CMK (cell line): ENCODE results near the gene CCDC116.

Source experiments
- DNase-seq: peaks from one replicate; pipeline ENCODE4 v3.0.0-alpha.2; 2010; ENCODE audit warnings: low read depth

The CCDC116 gene

DNA sequence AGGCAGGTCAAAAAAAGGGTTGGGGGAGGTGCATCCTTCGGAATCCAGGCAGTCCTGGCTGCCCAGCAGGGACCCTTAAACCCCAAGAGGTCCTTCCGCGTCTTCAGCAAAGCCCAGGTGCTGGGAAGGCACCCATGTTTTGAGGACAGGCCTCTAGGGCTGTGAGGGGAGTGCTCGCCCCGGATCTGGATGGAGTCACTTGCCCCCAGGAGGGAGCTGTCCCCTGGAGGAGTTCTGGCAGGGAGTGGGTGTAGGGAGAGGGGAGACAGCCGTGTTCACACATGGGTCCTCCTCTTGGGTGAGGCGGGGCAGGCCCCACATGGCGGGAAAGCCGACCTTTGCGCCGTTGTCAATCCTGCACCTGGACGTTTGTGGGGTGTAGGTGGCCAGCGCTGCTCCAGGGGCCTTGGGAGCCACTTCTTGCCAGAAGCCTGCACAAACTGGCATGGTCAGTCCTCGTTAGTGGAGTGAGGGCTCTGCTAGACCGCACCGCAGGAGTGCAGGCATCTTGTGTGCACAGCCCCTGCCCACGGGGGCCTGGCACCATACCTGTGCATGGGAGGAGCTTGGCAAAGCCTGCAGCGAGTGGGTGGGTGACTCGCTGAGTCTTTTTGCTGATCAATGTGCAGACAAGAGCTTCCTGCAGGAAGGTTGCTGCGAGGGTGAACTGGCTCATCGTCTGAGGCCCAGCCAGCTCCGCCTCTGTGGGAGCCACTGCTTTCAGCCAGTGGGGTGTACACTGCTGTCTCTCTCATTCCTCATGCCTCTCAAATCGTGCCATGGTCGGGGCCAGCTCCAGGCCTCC, 49.2 kb downstream of the CCDC116 start:
- DNase-seq = no peak

DNA sequence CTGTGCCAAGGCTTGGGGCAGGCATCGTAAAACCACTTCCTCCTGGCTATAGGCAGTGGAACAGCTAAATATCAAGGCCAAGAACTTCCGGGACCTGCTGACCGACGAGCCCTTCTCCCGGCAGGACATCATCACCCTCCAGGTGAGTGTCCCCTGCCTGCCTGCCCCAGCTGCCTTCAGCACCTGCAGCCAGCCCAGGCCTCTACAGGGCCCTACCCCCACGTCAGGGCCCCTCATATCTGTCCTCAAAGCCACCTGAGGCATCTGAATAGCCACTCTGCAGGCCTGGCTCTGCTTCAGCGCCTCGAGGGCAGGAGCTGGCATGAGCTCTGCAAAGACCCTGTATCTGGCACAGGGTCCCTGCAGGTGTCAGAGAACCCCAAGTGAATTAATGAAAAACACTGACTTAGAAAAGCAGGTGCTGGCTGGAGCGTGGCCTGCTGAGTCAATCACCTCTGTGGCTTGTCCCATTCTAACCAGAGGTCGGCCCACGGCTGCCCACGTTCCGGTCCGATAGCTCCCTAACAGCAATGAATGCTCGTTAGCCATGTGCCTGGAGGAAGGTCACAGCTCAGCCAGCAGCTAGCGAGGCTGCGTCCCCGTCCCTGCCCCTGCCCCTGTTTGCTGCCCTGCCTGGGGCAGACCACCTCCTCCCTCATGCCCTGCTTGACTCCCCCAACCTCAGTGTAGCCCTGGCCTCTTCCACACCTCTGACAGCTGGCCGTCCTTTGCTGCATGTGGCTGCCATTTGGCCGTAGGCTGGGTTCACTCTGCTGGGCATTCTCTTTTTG, 50.0 kb downstream of the CCDC116 start:
- DNase-seq = no peak

DNA sequence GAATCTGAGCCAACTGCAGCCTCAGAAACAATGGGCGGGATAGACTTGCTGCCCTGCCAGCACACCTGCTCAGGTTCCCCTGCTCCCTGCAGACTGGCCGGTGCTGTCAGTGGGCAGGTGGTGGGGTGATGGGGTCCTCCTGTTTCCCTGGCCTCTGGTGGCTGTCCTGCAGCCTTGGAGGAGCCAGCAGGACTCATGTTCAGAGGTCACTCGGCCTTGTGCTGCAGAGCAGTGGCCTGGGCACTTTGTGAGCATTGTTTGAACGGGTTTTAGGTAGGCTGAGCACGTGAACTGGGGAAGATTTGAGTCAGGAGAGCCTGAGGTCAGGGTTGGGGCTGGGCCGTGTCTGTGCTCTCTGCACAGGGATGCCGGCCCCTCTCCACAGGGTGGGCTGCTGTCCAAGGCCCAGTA, 50.8 kb downstream of the CCDC116 start:
- DNase-seq = no peak

DNA sequence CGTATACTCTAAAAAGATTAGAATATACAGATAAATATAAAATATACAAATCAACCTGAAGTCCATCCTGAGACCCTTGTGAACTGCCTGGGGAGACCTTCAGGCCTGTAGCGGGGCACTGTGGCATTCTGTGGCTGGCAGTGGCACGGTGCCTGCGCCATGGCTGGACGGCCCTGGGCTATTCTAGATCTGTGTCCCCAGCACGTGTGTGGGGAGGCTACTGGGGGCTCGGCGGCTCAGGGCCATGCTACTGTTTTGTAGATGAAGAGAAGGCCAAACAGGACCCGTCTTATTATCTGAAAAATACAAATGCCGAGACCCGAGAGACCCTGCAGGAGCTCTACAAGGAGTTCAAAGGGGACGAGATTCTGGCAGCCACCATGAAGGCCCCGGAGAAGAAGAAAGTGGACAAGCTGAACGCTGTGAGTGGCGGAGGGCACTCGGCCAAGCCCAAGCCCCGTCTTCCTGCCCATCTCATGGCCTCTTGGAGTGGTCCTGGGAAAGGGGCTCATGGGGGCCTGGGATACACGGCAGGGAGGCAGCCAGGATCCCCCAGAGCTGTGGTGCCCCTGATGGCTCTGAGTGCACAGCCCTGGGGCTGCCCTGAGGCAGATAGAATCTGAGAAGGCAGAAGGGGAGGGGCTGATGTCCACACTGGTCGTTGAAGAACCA, 52.1 kb downstream of the CCDC116 start:
- no peak for DNase-seq

DNA sequence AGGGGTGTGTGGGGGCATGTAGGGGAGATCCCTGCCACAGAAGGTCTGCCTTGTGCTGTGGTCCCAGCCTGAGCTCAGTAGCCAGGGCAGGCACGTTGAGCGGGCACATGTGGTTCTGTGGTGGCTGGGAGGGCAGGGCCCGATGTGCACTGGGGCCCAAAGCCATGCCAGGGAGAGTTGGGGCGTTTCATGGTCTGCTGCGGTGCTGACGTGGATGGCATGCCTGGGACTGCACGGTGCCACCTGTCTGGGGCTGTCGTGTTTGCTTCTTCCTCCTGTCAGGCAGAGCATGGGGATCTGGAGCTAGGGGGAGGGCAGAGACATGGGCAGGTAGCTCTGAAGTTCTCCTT, 52.6 kb downstream of the CCDC116 start:
- no peak for DNase-seq

DNA sequence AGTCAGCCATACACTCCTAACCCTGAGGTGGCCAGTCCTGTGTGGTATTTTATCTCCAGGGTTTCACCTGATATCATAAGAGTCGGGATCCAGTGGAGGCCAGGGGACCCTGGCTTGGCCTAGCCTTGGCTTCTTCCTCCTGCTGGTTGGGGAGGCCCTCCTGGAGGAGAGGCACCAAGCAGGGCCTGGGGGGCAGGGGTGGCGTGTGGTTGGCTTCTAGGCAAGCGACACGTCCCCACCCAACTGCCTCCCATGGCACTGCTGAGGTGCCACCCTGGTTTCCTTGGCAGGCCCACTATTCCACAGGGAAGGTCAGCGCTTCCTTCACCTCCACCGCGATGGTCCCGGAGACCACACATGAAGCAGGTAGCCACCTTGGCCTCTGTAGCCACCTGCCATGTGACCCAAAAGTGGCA, 53.6 kb downstream of the CCDC116 start:
- DNase-seq = no peak
